Panc1 (cell line): Measurements from ENCODE around the gene MYO3B.

Experiments used
- CTCF ChIP-seq: fragments of 450-650 bp; IDR thresholded peaks from 2 replicates; pipeline ENCODE4 v1.5.1; 2017; ENCODE audit warnings: mild to moderate bottlenecking
- POLR2AphosphoS5 ChIP-seq: IDR thresholded peaks from 2 replicates; pipeline ENCODE4 v1.6.1; 2012; ENCODE audit warnings: mild to moderate bottlenecking, low read depth, low read length, moderate library complexity
- SIN3A ChIP-seq: IDR thresholded peaks from 2 replicates; pipeline ENCODE4 v1.6.1; 2012; ENCODE audit warnings: low read depth, mild to moderate bottlenecking, low read length, moderate library complexity, borderline replicate concordance; ENCODE audit not compliant: insufficient read depth

GRCh38 chr2:170313992-170314348 lies 136.0 kb downstream of the MYO3B start:
- TF ChIP-seq POLR2AphosphoS5: no peak
- TF ChIP-seq CTCF: no peak
- TF ChIP-seq SIN3A: no peak
